Loucy (cell line): ENCODE measurements around the gene SF3B4.

Experiments used
- H2AFZ ChIP-seq: fragments of 200-600 bp; sonication (generic); 2 replicates; pipeline ENCODE4 v1.6.0; 2016; ENCODE audit warnings: antibody characterized with exemption, mild to moderate bottlenecking, low read length, moderate library complexity
- H3F3A ChIP-seq: fragments of 200-600 bp; 2 replicates; pipeline ENCODE4 v1.6.0; 2016; ENCODE audit warnings: antibody characterized with exemption, low read depth, mild to moderate bottlenecking
- H3K27me3 ChIP-seq: fragments of 200-600 bp; sonication (generic); 2 replicates; pipeline ENCODE4 v1.6.1; 2014; ENCODE audit warnings: low read length, mild to moderate bottlenecking; ENCODE audit not compliant: insufficient read depth, poor library complexity, severe bottlenecking
- H3K36me3 ChIP-seq: fragments of 200-600 bp; sonication (generic); 2 replicates; pipeline ENCODE4 v1.6.1; 2016; ENCODE audit warnings: low read length; ENCODE audit not compliant: insufficient read depth
- H3K4me1 ChIP-seq: fragments of 200-600 bp; sonication (generic); 2 replicates; pipeline ENCODE4 v1.5.1; 2014; ENCODE audit warnings: low read length, mild to moderate bottlenecking; ENCODE audit not compliant: insufficient read depth, poor library complexity, severe bottlenecking
- H3K4me2 ChIP-seq: fragments of 200-600 bp; sonication (generic); 2 replicates; pipeline ENCODE4 v1.6.0; 2014; ENCODE audit warnings: antibody characterized with exemption, low read length, low read depth, mild to moderate bottlenecking; ENCODE audit not compliant: poor library complexity, severe bottlenecking
- H3K4me3 ChIP-seq: fragments of 200-600 bp; sonication (generic); 2 replicates; pipeline ENCODE4 v1.5.1; 2014; ENCODE audit warnings: low read length, mild to moderate bottlenecking, mixed read lengths; ENCODE audit not compliant: poor library complexity, severe bottlenecking
- H3K79me2 ChIP-seq: fragments of 200-600 bp; sonication (generic); 2 replicates; pipeline ENCODE4 v1.6.1; 2014; ENCODE audit warnings: low read length; ENCODE audit not compliant: insufficient read depth
- H3K9ac ChIP-seq: fragments of 200-600 bp; sonication (generic); 2 replicates; pipeline ENCODE4 v1.6.0; 2014; ENCODE audit warnings: mild to moderate bottlenecking, low read depth, low read length, moderate library complexity; ENCODE audit not compliant: poor library complexity, severe bottlenecking
- H3K9me2 ChIP-seq: fragments of 200-600 bp; sonication (generic); replicated peaks from 2 replicates; pipeline ENCODE4 v1.6.1; 2016; ENCODE audit warnings: low read depth, low read length, mixed read lengths
- H3K9me3 ChIP-seq: fragments of 200-600 bp; sonication (generic); 2 replicates; pipeline ENCODE4 v1.6.1; 2014; ENCODE audit warnings: mild to moderate bottlenecking, antibody characterized with exemption, low read length, low read depth; ENCODE audit not compliant: insufficient read depth
- H4K20me1 ChIP-seq: fragments of 200-600 bp; sonication (generic); 2 replicates; pipeline ENCODE4 v1.6.0; 2014; ENCODE audit warnings: antibody characterized with exemption, low read length, mild to moderate bottlenecking; ENCODE audit not compliant: insufficient read depth, poor library complexity, severe bottlenecking
- CTCF ChIP-seq: fragments of 200-600 bp; sonication (generic); conservative IDR thresholded peaks from 2 replicates; pipeline ENCODE4 v1.5.1; 2014; ENCODE audit warnings: mild to moderate bottlenecking, antibody characterized with exemption, low read length
- EZH2phosphoT487 ChIP-seq: fragments of 200-600 bp; IDR thresholded peaks from 2 replicates; pipeline ENCODE4 v1.6.1; 2018; ENCODE audit warnings: antibody characterized with exemption, mild to moderate bottlenecking, moderate library complexity, borderline replicate concordance

Gene SF3B4

GRCh38 chr1:149927563-149928400, at the start of gene SF3B4:
Gene SF3B4 (minus strand): TSS chr1:149927803. CDS start chr1:149927759, 44 bp downstream.
- H3K4me2 ChIP-seq = peak within 1 kb of the TSS; percentile 95
- H3K4me1 ChIP-seq = peaks cover 28% of the 10 kb centered on the region
- peaks cover 43% of the 10 kb centered on the region for H3K79me2 ChIP-seq
- no peaks in the 10 kb centered on the region for H3K9me3 ChIP-seq
- peak within 1 kb of the TSS; percentile 97 for H3K9ac ChIP-seq
- H3K4me3 ChIP-seq = peak within 1 kb of the TSS; percentile 90
- no peaks in the 10 kb centered on the region for H3K27me3 ChIP-seq
- H3F3A ChIP-seq = peaks cover 2% of the 10 kb centered on the region; the same call in 1 of the 2 replicates
- H3K9me2 ChIP-seq = no peaks in the 10 kb centered on the region
- peaks cover 33% of the 10 kb centered on the region for H4K20me1 ChIP-seq
- TF ChIP-seq EZH2phosphoT487 (no peak), CTCF (no peak)
- peaks cover 29% of the 10 kb centered on the region; the same call in 1 of the 2 replicates for H3K36me3 ChIP-seq
- H2AFZ ChIP-seq = peak within 1 kb of the TSS; percentile 77

GRCh38 chr1:149977345-149977744, 49.7 kb upstream of the SF3B4 start:
- H3F3A ChIP-seq = no peaks in the 10 kb centered on the region
- no peaks in the 10 kb centered on the region for H3K9me2 ChIP-seq
- no peak overlapping the region for H3K4me3 ChIP-seq
- TF ChIP-seq CTCF (no peak), EZH2phosphoT487 (no peak)
- H3K36me3 ChIP-seq = peaks cover 3% of the 10 kb centered on the region; the same call in 1 of the 2 replicates
- H3K9ac ChIP-seq = no peak overlapping the region
- H3K9me3 ChIP-seq = no peaks in the 10 kb centered on the region
- peaks cover 8% of the 10 kb centered on the region for H3K4me1 ChIP-seq
- no peak overlapping the region for H3K4me2 ChIP-seq
- H4K20me1 ChIP-seq = no peaks in the 10 kb centered on the region
- no peak overlapping the region for H2AFZ ChIP-seq
- H3K27me3 ChIP-seq = no peaks in the 10 kb centered on the region
- no peaks in the 10 kb centered on the region for H3K79me2 ChIP-seq

- peaks cover 8% of the 10 kb centered on the region; the same call in 1 of the 2 replicates for H3K36me3 ChIP-seq
Observed at GRCh38 chr1:149972547-149972946, 44.9 kb upstream of the SF3B4 start.

More at GRCh38 chr1:149972547-149972946, 44.9 kb upstream of the SF3B4 start:
- Histone ChIP-seq H3K9me2 (no peaks in the 10 kb centered on the region), H3K4me1 (no peaks in the 10 kb centered on the region), H3K4me2 (no peak overlapping the region), H3K9me3 (no peaks in the 10 kb centered on the region), H3K4me3 (no peak overlapping the region), H4K20me1 (no peaks in the 10 kb centered on the region), H3K27me3 (no peaks in the 10 kb centered on the region), H3K9ac (no peak overlapping the region), H3K79me2 (no peaks in the 10 kb centered on the region), H3F3A (no peaks in the 10 kb centered on the region), H2AFZ (no peak overlapping the region)
- no peak for TF ChIP-seq CTCF
- no peak for TF ChIP-seq EZH2phosphoT487
